Colonic mucosa (tissue), 4 donors: Measurements from ENCODE around the gene GHR. TPM values are rescaled to one million over a fixed set of nuclear protein-coding genes. Genes with fewer than 3 reads are reported as not detected.
"Not testable (repeated sequence)": the region's sequence is repeated elsewhere in the genome, so short reads cannot be mapped to it uniquely, and the experiment has no call there.

Experiments used
- DNase-seq: peaks from one replicate; pipeline ENCODE4 v3.0.0-alpha.2; 2020
- H3K27ac ChIP-seq: fragments of 200-600 bp; one replicate; pipeline ENCODE4 v1.8.0; 2021
- H3K27me3 ChIP-seq: fragments of 200-600 bp; one replicate; pipeline ENCODE4 v1.8.0; 2021
- H3K36me3 ChIP-seq: fragments of 200-600 bp; one replicate; pipeline ENCODE4 v1.8.0; 2021
- H3K4me1 ChIP-seq: fragments of 200-600 bp; one replicate; pipeline ENCODE4 v1.8.0; 2021; ENCODE audit warnings: mild to moderate bottlenecking
- H3K4me3 ChIP-seq: fragments of 200-600 bp; one replicate; pipeline ENCODE4 v1.8.0; 2021
- H3K9ac ChIP-seq, 2 donors: one replicate each; pipeline ENCODE4 v1.7.0; 2013; ENCODE audit warnings: control low read depth in 2 of 2, low read depth in 2 of 2, low read length in 2 of 2
- H3K9me3 ChIP-seq: fragments of 200-600 bp; one replicate; pipeline ENCODE4 v1.8.0; 2021
- intact Hi-C: fragments of 100-400 bp; cut with DNase I; formaldehyde crosslinking; loops from one replicate; pipeline ENCODE4 v1.14.1; 2022
- total RNA-seq, 2 donors: library from RNA; stranded (reverse); fragmentation: NEBNext Ultra II Directional in 1 of 2; extraction: Animal tissue kit (Norgen Biotek cat#: 25700) in 1 of 2; gene quantifications; one replicate each; pipeline ENCODE4 v1.2.1, GENCODE V29; 2021
- TF ChIP-seq, protein P1 (sequence below): fragments of 200-600 bp; IDR thresholded peaks from one replicate; pipeline ENCODE4 v1.8.0; 2022; ENCODE audit warnings: antibody characterized with exemption, mild to moderate bottlenecking
- donor health status: healthy.
- donor health status: DM: no; HTN: no; CAD: no.
- donor health status: DM: no; HTN: no; CAD: no.

The GHR gene
- total RNA-seq, 2 donors from 2014 or later, result 2.4 to 6.8 TPM

DNA sequence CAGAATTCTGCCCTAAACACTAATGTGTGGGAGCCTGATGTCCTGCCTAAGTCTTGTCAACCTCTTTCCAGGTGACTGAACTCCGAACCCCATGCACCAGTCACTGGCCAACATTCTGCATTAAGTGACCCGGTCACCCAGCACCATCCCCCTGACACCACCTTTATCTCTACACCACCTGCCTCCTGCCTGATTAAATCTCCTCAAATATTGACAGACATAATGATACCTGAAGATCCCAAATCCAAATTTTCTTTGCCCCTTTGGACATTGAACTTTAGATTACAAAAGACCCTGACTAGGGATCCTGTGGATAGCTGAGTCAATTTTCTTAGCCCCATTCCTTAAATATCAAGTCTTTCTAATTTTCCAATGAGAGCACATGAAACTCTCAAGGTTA, 150.1 kb downstream of the GHR start:
- TF ChIP-seq, protein P1, sequence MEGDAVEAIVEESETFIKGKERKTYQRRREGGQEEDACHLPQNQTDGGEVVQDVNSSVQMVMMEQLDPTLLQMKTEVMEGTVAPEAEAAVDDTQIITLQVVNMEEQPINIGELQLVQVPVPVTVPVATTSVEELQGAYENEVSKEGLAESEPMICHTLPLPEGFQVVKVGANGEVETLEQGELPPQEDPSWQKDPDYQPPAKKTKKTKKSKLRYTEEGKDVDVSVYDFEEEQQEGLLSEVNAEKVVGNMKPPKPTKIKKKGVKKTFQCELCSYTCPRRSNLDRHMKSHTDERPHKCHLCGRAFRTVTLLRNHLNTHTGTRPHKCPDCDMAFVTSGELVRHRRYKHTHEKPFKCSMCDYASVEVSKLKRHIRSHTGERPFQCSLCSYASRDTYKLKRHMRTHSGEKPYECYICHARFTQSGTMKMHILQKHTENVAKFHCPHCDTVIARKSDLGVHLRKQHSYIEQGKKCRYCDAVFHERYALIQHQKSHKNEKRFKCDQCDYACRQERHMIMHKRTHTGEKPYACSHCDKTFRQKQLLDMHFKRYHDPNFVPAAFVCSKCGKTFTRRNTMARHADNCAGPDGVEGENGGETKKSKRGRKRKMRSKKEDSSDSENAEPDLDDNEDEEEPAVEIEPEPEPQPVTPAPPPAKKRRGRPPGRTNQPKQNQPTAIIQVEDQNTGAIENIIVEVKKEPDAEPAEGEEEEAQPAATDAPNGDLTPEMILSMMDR, result no peak
- no peaks in the 10 kb centered on the region for H3K4me1 ChIP-seq

DNA sequence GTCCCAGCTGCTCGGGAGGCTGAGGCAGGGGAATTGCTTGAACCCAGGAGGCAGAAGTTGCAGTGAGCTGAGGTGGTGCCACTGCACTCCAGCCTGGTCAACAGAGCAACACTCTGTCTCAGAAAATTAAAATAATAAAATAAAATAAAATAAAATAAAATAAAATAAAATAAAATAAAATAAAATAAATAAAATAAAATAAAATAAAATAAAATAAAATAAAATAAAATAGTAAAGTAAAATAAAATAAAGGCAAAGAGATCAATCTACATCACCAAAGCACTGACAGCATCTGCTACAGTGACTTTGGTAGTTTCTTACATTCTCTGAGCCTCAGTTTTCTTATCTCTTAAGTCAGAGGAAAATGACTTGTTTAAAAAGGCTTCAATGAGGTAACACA, 152.7 kb downstream of the GHR start:
- intact Hi-C loops, H3K27ac ChIP-seq, H3K4me3 ChIP-seq, H3K4me1 ChIP-seq, H3K36me3 ChIP-seq, H3K27me3 ChIP-seq, DNase-seq, H3K9ac ChIP-seq, H3K9me3 ChIP-seq: not testable (repeated sequence)

More for the DNA sequence above, 150.1 kb downstream of the GHR start:
- Histone ChIP-seq H3K36me3 (no peaks in the 10 kb centered on the region), H3K9ac (no peak overlapping the region), H3K27ac (no peak overlapping the region), H3K4me3 (no peak overlapping the region), H3K9me3 (no peaks in the 10 kb centered on the region), H3K27me3 (no peaks in the 10 kb centered on the region)
- DNase-seq, result no peak
- intact Hi-C loops, result no loop called here

DNA sequence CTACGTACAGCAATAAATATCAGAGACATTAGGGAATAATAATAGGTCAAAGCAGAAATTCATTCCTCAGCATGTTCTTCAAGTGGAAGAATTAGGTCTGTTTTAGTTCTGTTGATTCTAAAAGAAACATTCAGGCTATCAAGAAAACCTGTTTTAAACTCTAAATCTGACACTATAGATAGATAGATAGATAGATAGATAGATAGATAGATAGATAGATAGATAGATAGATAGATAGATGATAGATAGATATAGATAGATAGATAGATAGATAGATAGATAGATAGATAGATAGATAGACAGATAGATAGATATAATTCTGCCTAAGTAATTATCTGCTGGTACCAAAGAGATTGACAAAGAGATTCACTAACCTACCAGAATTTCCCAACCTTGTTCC, 155.7 kb downstream of the GHR start:
- H3K4me3 ChIP-seq, H3K9ac ChIP-seq, H3K36me3 ChIP-seq, H3K27me3 ChIP-seq, H3K27ac ChIP-seq, H3K9me3 ChIP-seq, intact Hi-C loops, H3K4me1 ChIP-seq, DNase-seq: not testable (repeated sequence)

DNA sequence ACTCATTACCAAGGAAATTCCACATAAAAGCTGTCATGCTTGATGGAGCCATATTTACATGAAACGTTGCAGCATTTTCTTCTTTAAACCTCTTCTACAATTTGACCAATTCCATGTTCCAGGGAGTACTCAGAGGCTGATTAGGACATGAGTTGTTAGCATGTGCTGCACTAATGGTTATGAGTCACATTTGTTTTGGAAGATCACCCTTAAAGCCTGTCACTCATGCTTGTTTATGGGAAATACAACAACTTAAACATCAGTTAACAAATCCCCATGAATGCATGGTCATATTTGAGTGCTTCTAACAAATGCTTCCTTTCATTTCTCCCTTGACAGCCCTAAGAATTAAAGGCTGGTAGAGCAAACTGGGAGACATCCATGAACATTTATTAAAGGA, 156.1 kb downstream of the GHR start:
- no peaks in the 10 kb centered on the region for H3K27me3 ChIP-seq
- no peaks in the 10 kb centered on the region for H3K36me3 ChIP-seq
- H3K4me1 ChIP-seq, result no peaks in the 10 kb centered on the region
- H3K9ac ChIP-seq, result no peak overlapping the region
- intact Hi-C loops, result no loop called here
- H3K9me3 ChIP-seq, result no peaks in the 10 kb centered on the region
- DNase-seq, result no peak
- H3K27ac ChIP-seq, result no peak overlapping the region
- TF ChIP-seq, protein P1, result no peak
- H3K4me3 ChIP-seq, result no peak overlapping the region

GRCh38 chr5:42581845-42582244, 158.6 kb downstream of the GHR start:
- Histone ChIP-seq H3K4me3 (no peak overlapping the region), H3K36me3 (no peaks in the 10 kb centered on the region), H3K9ac (no peak overlapping the region), H3K9me3 (no peaks in the 10 kb centered on the region), H3K27me3 (no peaks in the 10 kb centered on the region), H3K4me1 (no peaks in the 10 kb centered on the region), H3K27ac (no peak overlapping the region)
- no peak for DNase-seq
- intact Hi-C loops, result loop anchor here (5.0 kb wide), 1 partner anchor 160 kb away; the partner anchor contains the start of gene GHR
- TF ChIP-seq, protein P1, result no peak

DNA sequence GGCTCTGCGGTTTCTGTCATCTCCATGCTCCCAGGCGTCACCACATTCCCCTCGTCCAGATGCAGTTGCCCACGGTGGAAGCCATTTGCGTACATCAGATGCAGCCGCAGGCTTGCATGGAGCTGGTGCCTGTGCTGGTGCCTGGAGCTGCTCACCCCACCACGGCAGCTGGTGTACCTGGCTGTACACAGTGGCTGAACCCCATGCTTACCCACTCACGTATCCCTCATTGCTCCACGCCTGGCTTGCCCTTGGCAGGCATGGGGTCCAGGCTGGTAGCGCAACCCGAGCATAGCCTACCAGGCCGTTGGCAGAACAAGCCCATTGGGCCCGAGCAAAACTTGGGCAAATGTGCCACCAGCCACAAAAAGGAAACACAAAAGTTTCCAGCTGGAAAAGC, 159.5 kb downstream of the GHR start:
- Histone ChIP-seq H3K4me3 (no peak overlapping the region), H3K36me3 (no peaks in the 10 kb centered on the region), H3K27ac (no peak overlapping the region), H3K27me3 (no peaks in the 10 kb centered on the region), H3K4me1 (no peaks in the 10 kb centered on the region), H3K9me3 (no peaks in the 10 kb centered on the region), H3K9ac (no peak overlapping the region)
- TF ChIP-seq, protein P1, result no peak
- intact Hi-C loops, result loop anchor here (5.0 kb wide), 1 partner anchor 160 kb away; the partner anchor contains the start of gene GHR
- DNase-seq, result no peak
